H54 (cell line): ENCODE data around the gene IPO4.

Experiments used
- DNase-seq: peaks from one replicate; pipeline ENCODE4 v3.0.0; 2011; ENCODE audit warnings: low spot score, mixed read lengths; ENCODE audit not compliant: insufficient read length
- FAIRE-seq: peaks from 3 replicates; lab custom pipeline; 2011; peaks lifted over from hg19 to GRCh38; lab: Jason Lieb, UNC
- POLR2A ChIP-seq: IDR thresholded peaks from 2 replicates; pipeline ENCODE4 v1.6.1; 2011; ENCODE audit warnings: low read depth, mild to moderate bottlenecking, low read length

Gene IPO4, protein sequence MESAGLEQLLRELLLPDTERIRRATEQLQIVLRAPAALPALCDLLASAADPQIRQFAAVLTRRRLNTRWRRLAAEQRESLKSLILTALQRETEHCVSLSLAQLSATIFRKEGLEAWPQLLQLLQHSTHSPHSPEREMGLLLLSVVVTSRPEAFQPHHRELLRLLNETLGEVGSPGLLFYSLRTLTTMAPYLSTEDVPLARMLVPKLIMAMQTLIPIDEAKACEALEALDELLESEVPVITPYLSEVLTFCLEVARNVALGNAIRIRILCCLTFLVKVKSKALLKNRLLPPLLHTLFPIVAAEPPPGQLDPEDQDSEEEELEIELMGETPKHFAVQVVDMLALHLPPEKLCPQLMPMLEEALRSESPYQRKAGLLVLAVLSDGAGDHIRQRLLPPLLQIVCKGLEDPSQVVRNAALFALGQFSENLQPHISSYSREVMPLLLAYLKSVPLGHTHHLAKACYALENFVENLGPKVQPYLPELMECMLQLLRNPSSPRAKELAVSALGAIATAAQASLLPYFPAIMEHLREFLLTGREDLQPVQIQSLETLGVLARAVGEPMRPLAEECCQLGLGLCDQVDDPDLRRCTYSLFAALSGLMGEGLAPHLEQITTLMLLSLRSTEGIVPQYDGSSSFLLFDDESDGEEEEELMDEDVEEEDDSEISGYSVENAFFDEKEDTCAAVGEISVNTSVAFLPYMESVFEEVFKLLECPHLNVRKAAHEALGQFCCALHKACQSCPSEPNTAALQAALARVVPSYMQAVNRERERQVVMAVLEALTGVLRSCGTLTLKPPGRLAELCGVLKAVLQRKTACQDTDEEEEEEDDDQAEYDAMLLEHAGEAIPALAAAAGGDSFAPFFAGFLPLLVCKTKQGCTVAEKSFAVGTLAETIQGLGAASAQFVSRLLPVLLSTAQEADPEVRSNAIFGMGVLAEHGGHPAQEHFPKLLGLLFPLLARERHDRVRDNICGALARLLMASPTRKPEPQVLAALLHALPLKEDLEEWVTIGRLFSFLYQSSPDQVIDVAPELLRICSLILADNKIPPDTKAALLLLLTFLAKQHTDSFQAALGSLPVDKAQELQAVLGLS

DNA sequence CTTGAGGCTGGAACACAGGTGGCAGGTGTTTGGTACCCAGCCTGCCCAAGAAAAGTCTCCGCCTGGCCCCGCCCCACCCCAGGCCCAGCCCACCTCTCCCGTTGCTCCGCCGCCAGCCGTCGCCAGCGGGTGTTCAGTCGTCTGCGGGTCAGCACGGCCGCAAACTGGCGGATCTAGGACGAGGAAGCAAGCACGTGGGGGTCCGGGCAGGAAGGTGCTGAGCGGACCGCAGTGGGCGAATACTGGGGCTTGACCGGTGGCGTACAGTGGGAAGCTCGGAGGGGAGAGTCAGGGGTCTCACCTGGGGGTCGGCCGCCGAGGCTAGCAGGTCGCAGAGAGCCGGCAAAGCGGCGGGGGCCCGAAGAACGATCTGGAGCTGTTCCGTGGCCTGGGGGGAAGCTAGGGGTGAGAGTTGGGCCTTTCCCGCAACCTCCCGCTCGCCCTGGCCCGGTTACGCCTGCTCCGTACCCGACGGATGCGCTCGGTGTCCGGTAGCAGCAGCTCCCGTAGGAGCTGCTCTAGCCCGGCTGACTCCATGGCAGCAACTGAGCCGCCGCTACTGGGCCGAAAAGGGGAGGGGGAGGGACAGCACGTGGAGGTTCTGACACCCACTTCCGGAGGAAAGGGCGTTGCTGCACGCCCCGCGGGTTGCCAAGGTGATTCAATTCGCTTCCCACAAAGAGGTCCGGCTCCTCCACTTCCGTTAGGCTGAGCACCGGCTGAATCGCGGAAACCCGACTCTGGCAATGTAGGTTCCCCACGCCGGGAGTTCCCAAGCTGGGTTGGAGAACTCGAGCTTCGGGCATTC is at the start of gene IPO4:
IPO4 (minus strand) TSS at position 566 of the 808 bp plus-strand sequence; CDS start at position 537, 29 bp downstream.
- FAIRE-seq = peak; percentile 62
- DNase-seq = peak; percentile 85
- TF ChIP-seq POLR2A = peak; percentile 65

DNA sequence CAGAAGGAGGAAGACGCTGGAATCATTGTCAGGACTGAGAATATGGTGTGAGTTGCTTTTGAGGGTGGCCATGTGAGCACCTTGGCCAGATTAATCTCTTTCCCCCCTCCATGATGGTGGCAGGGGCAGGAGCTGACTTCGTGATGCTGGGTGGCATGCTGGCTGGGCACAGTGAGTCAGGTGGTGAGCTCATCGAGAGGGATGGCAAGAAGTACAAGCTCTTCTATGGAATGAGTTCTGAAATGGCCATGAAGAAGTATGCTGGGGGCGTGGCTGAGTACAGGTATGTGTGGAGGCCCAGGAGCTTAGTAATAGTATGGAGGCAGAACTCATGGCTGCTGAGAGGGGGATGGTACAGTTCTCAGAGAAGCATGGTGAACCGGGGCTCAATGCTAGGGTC is 49.5 kb upstream of the IPO4 start:
- DNase-seq (no peak), FAIRE-seq (no peak)
- TF ChIP-seq POLR2A = no peak

DNA sequence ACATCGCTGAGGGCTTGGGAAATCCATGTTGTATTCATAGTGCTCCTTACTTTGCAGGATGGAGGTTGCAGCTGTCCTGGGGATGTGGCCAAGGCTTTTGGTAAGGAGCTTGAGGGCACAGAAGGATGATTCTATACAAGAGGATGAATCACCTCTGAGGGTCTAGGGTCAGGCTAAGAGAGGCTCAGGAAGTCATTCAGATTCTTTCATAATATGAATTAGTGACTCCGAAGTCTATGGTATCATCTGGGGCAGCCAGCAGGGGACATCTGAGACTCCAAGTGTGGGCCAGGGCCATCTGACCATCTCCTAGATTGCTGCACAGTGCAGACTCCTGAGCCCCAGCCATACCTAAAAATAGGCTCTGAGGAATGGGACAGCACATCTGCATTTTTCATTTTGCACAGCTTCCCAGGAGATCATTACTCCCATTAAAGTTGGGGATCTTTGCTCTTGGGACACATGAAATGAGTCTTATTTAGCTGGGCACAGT is 48.9 kb upstream of the IPO4 start:
- no peak for DNase-seq
- no peak for FAIRE-seq
- no peak for TF ChIP-seq POLR2A

DNA sequence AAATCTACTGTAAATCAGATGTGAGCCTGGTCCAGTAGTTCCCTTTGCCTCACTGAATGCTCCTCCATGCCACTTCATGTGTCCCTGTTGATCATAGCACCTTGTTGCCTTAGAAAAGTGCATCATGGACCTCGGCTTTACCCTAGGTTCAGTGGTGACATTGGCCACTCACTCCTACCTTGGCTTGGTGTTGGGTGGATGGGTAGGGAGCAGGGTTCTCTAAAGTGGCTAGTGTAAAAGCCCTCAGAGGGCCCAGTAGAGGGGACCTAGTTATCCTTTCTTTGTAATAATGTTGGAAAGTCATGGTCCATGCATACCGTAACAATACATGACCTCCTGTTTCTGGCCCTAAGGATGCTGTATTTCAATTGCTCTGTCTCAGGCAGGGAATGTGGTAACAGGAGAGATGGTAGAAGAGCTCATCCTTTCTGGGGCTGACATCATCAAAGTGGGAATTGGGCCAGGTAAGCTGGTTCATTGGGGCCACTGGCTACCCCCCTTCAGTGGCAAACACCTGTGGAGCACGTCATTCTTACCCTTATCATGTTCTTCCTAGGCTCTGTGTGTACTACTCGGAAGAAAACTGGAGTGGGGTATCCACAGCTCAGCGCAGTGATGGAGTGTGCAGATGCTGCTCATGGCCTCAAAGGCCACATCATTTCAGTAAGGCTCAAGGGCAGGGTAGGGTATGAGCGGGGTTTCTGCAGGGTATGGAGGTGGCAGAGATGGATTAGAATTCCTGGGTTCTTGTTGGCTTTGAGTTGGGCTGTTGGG is 48.3 kb upstream of the IPO4 start:
- no peak for DNase-seq
- FAIRE-seq = no peak
- no peak for TF ChIP-seq POLR2A

DNA sequence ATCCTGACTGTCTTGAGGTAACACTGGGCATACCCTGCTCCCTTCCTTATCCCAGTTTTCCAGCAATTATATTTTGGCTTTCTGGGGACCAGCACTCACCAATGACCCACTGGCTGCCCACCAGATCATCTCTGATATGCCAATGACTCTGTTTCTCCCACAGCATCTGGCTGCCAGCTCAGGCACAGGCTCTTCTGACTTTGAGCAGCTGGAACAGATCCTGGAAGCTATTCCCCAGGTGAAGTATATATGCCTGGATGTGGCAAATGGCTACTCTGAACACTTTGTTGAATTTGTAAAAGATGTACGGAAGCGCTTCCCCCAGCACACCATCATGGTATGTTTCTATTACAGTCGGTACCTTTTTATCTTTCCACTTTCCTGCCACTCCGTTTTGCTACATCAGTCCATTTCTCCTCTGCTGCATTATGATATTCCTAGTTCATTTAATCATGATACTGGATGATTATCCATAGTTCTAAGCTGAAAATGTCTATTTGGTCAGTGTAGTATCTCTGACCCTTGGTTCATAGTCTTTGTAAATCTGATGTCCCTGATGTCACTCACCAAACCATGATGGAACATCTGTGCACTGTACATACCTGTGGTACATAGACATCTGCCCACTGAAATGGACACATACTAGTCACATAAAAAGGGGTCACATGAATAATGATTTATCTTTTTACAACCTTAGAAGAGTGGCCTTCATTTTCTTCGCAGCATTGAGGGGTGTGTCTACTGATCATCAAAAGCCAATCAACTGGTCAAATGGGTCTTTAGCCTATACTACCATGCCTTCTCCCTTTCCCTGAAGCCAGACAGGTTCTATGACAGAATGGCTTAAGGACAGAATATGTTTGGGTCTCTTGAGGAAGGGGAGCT is 47.4 kb upstream of the IPO4 start:
- FAIRE-seq (no peak), DNase-seq (no peak)
- no peak for TF ChIP-seq POLR2A

DNA sequence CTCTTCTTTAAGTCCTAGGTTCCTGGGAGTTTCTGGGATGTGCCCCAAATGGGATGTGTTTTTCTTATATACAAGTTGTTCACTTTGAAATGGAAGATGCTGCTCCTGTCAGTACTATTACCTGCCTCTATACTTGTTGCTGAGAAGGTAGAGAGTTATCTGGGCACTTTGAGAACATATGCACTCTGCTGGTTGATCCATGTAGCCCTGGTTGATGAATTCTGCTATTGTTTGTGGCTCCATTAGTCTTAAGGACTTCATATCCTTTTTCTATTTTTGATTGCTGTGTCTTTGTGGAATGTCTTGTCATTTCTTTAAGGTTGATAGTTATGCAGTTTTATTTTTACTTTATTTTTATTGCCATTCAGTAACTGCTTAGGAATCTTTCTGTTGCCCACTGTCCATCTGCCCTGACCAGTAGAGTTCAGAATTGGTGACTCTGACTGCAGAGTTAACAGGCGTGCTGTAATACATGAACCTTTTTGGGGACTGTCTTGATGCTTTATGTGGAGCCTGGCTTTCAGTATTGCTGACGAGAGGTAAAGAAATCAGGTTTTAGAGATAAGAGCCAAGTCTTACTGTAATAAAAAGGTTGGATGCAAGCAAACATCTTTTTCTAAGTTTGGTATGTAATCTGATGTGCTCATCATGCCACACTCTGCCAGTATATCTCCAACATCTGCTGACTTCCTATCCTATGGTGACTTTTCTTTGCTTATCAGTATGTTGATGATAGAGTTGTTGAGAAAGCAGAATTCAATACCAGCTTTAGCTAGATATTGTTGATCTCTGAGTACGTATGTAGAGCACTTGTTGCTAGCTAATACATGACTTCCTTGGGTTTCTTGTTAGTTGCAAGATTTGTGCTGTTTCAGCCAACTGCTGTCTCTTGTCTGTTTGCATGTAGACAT is 45.7 kb upstream of the IPO4 start:
- no peak for TF ChIP-seq POLR2A
- FAIRE-seq = no peak
- DNase-seq = no peak

DNA sequence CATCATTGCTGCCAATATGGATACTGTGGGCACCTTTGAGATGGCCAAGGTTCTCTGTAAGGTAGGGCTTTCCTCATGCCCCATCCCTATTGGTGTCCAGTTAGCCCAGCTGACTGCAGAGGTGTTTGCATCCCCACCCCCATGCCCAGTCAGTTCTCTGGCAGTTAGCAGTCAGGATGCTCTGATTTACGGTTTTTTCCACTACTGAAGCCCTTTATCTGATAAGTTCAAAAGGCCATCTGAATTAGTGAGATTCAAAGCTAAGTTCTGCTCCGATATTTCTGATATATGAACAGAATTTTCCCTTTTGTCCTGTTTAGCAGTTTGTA is 44.9 kb upstream of the IPO4 start:
- no peak for FAIRE-seq
- no peak for DNase-seq
- no peak for TF ChIP-seq POLR2A

DNA sequence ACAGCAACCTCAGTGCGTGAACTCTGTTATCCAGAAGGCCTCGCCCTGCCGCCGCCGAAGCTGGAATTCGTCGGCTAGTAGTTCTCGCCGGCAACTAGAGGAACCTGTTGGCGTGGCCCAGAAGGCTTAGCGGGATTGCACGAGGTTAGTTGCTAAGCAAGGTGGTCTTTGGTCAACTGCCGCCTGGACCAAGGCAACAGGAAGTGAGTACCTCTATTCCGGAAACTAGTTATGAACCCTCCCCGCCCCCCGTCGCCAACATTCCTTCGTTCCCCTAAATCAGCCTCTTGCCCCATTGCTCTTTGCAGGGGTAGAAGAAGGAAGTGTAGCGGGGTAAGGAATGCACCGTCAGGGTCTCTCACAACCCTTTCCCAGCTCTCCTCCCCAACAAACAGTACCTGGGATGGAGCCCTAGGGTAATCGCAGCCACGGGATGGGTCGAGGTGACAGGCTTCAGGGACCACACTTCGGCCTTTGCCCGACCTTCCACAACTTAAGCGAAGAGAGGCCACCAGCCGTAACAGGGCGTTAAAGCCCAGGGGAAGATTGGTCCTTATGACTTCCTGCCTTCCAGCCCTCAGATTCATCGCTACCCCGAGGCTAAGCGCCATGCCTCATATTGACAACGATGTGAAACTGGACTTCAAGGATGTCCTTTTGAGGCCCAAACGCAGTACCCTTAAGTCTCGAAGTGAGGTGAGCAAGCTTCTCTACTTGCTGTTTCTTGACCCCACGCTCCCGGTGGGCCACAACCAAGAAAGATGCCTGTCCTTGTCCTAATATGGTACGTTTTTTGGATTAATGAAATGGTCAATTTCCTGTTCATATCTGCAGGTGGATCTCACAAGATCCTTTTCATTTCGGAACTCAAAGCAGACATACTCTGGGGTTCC is 44.3 kb upstream of the IPO4 start, which contains the start of gene GMPR2:
GMPR2 (plus strand) TSS at position 285 of the 893 bp plus-strand sequence; CDS start at position 610, 325 bp downstream.
- no peak for FAIRE-seq
- no peak for DNase-seq
- TF ChIP-seq POLR2A = 0 out of 2 replicates have a peak, but pooled peaks have one; percentile 5

DNA sequence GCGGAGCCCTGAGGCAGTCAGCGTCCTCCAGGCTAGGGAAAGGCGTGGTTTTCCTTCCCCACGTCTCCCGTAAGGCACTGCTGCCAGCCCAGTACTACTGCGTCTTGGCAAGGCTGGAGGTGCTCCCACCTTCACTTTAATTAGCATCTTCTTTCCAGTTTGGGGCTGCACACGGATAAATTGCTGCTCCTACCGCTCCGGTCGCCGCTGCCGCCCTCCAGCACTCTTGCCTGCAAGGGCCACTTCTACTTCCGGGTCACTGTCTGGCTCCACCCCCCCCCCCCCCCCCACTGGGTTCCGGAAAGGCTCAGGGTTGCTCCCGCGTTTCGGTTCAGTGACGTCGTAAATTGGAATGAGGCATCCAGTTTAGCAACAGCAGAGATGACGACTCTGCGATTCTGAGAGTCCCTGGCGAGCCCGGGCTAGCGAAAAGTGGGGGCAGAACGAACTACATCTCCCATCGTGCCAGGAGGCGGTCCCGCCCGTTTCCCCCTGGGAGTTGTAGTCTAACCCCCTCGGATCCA is 43.6 kb upstream of the IPO4 start, which contains the start of gene NEDD8:
NEDD8 (minus strand) TSS at position 247 of the 524 bp plus-strand sequence; CDS start at position 147, 100 bp downstream.
- DNase-seq (peak; percentile 30), FAIRE-seq (no peak)
- peak; percentile 44; the same call in 1 of the 2 replicates for TF ChIP-seq POLR2A
